Body of pancreas (tissue), 4 donors: ENCODE results near the gene CNPY1.

Source experiments
- POLR2A ChIP-seq, 3 donors: fragments of 450-650 bp; IDR thresholded peaks; one replicate each; pipeline ENCODE4 v1.6.1; 2016; ENCODE audit warnings: antibody characterized with exemption in 3 of 3, mild to moderate bottlenecking in 2 of 3
- TF ChIP-seq, protein P1 (sequence below), 7 experiments: fragments of 450-650 bp in 4 of 7; fragments of 200-600 bp in 3 of 7; sonication (generic) in 3 of 7; IDR thresholded peaks; one replicate each; pipeline ENCODE4 v1.5.1; 2016 to 2019; ENCODE audit warnings: antibody characterized with exemption in 7 of 7

DNA sequence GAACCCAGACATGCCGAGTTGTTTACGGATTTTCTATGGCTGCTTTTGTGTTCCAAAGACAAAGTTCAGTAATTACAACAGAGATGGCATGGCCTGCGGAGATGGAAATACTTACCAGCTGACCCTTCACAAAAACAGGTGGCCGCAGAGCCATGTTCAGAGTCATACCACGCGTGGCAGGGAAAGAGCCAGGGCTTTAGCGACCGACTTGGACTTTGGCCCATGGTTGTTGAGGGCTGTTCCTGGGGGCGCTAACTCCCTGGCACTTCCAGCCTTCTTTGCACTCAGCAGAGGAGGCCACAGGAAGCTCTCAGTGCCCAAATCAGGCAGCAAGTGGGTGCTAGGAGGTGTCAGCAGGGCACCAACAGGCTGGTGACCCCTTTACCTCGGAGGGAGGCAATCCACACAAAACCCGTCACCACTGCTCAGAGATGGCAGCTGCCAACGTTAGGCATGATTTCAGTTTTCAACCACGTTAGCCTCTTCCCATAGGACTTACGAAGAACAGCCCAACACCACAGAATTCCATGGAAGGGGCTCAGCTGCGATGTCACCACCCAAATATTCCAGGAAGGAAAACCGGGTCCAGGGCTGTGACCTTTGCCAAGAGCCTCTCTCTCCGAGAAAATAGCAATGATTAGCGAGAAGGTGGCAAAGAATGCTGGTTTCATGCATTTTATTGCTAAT is 21.4 kb upstream of the CNPY1 start:
- no peak for TF ChIP-seq POLR2A (IDR thresholded peaks at IDR 0.05)
- TF ChIP-seq, protein P1, sequence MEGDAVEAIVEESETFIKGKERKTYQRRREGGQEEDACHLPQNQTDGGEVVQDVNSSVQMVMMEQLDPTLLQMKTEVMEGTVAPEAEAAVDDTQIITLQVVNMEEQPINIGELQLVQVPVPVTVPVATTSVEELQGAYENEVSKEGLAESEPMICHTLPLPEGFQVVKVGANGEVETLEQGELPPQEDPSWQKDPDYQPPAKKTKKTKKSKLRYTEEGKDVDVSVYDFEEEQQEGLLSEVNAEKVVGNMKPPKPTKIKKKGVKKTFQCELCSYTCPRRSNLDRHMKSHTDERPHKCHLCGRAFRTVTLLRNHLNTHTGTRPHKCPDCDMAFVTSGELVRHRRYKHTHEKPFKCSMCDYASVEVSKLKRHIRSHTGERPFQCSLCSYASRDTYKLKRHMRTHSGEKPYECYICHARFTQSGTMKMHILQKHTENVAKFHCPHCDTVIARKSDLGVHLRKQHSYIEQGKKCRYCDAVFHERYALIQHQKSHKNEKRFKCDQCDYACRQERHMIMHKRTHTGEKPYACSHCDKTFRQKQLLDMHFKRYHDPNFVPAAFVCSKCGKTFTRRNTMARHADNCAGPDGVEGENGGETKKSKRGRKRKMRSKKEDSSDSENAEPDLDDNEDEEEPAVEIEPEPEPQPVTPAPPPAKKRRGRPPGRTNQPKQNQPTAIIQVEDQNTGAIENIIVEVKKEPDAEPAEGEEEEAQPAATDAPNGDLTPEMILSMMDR (IDR thresholded peaks at IDR 0.05), result no peak
